ENCODE measurements around the gene HEY2. TPM values are rescaled to one million over a fixed set of nuclear protein-coding genes. Genes with fewer than 3 reads are reported as not detected.

HEY2 gene
- total and polyA plus RNA-seq, 2 donors (not counting 1 experiment from before 2014, with no cell fraction given) = 0.12 TPM; not detected in 1

DNA sequence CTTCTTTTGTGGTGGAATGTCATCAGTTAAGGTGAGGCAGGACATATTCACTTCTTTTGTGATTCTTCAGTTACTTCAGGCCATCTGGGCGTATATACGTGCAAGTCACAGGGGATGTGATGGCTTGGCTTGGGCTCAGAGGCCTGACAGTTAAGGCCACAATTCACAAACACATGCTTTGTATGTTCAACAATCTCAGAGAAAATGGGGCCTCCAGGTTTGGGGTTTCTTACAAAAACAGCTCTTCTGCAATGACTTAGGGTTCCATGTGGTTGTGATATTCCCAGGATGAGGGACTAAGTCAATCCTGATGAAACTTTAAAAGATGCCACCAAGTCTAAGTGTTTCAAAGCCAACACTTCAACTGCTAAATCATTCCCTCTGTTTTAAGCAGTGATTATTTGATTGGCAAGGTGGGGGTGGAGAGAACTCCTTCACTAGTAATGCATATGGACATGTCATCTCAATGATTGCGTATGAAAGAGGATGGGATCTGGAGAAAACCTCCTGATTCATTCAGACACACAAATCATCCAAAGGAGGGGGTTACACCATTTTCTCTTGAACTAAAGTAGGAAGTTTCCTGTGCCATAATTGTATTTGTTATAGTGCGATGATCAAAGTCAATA lies 41.7 kb upstream of the HEY2 start:
- no peak overlapping the region for H3K9ac ChIP-seq (ENCODE audit: low read length)
- H3K9me3 ChIP-seq (ENCODE audit: control extremely low read depth in 1 of 3, control insufficient read depth in 2 of 3, insufficient read depth in 1 of 3, low read length in 2 of 3) = peaks cover 0 to 6% (median 0%) of the 10 kb centered on the region in 3 donors
- no peaks in the 10 kb centered on the region for H4K20me1 ChIP-seq (ENCODE audit: control insufficient read depth, insufficient read depth, low read length, poor library complexity, severe bottlenecking)
- Mint-ChIP-seq H3K4me3 (no peak overlapping the region), H3K27me3 (peaks cover 24% of the 10 kb centered on the region), H3K9me3 (ENCODE audit: insufficient read depth) (peaks cover 12% of the 10 kb centered on the region), H3K27ac (no peak overlapping the region), H3K4me1 (no peaks in the 10 kb centered on the region)
- H3K27me3 ChIP-seq (replicated peaks in 1 of 4; ENCODE audit: control extremely low read depth in 1 of 4, control insufficient read depth in 3 of 4, insufficient read depth in 4 of 4, low read length in 3 of 4) = no peaks in the 10 kb centered on the region
- no CpG with 5 or more reads among the region's 4 CpGs for WGBS (ENCODE audit: insufficient coverage)
- H3K36me3 ChIP-seq (replicated peaks in 1 of 2; ENCODE audit: control extremely low read depth in 1 of 2, control insufficient read depth in 1 of 2, extremely low read depth in 1 of 2, insufficient read depth in 2 of 2, low read length in 1 of 2) = no peaks in the 10 kb centered on the region
- ChIA-PET POLR2A (no interaction called here), CTCF (no interaction called here)
- H3K4me1 ChIP-seq (ENCODE audit: control insufficient read depth in 2 of 2, insufficient read depth in 2 of 2, low read length in 2 of 2) = no peaks in the 10 kb centered on the region
- intact Hi-C loops (cut with micrococcal nuclease) = no loop called here
- no peak overlapping the region for H3K4me3 ChIP-seq (ENCODE audit: control extremely low read depth in 1 of 5, extremely low read depth in 1 of 5, insufficient read depth in 1 of 5, low read depth in 2 of 5, low read length in 4 of 5)
- H3K79me2 ChIP-seq (ENCODE audit: control insufficient read depth, insufficient read depth, low read length) = no peaks in the 10 kb centered on the region
- ATAC-seq (ENCODE audit: low read depth) (no peak), DNase-seq (no peak)
- H2AFZ ChIP-seq (ENCODE audit: insufficient read depth, low read depth, low read length, poor library complexity, severe bottlenecking) = no peak overlapping the region
- no peak overlapping the region for H3K27ac ChIP-seq (ENCODE audit: low read length in 2 of 2)
- TF ChIP-seq EZH2 (IDR thresholded peaks at IDR 0.05; ENCODE audit: borderline replicate concordance, insufficient read depth, low read depth, low read length, poor library complexity, severe bottlenecking) (no peak), CTCF (IDR thresholded peaks at IDR 0.05) (no peak)
- H3K4me2 ChIP-seq (replicated peaks; ENCODE audit: low read depth, low read length, poor library complexity, severe bottlenecking) = no peak overlapping the region

GRCh38 chr6:125711013-125711675 lies 38.3 kb upstream of the HEY2 start:
- Histone ChIP-seq H3K4me2 (replicated peaks; ENCODE audit: low read depth, low read length, poor library complexity, severe bottlenecking) (no peak overlapping the region), H3K4me3 (ENCODE audit: control extremely low read depth in 1 of 5, extremely low read depth in 1 of 5, insufficient read depth in 1 of 5, low read depth in 2 of 5, low read length in 4 of 5) (no peak overlapping the region), H2AFZ (ENCODE audit: insufficient read depth, low read depth, low read length, poor library complexity, severe bottlenecking) (no peak overlapping the region), H3K79me2 (ENCODE audit: control insufficient read depth, insufficient read depth, low read length) (no peaks in the 10 kb centered on the region), H3K9ac (ENCODE audit: low read length) (no peak overlapping the region), H4K20me1 (ENCODE audit: control insufficient read depth, insufficient read depth, low read length, poor library complexity, severe bottlenecking) (no peaks in the 10 kb centered on the region), H3K9me3 (ENCODE audit: control extremely low read depth in 1 of 3, control insufficient read depth in 2 of 3, insufficient read depth in 1 of 3, low read length in 2 of 3) (peaks cover 0 to 6% (median 0%) of the 10 kb centered on the region in 3 donors), H3K27me3 (replicated peaks in 1 of 4; ENCODE audit: control extremely low read depth in 1 of 4, control insufficient read depth in 3 of 4, insufficient read depth in 4 of 4, low read length in 3 of 4) (no peaks in the 10 kb centered on the region), H3K4me1 (ENCODE audit: control insufficient read depth in 2 of 2, insufficient read depth in 2 of 2, low read length in 2 of 2) (peaks cover 4 to 5% of the 10 kb centered on the region in 2 donors), H3K27ac (ENCODE audit: low read length in 2 of 2) (no peak overlapping the region), H3K36me3 (replicated peaks in 1 of 2; ENCODE audit: control extremely low read depth in 1 of 2, control insufficient read depth in 1 of 2, extremely low read depth in 1 of 2, insufficient read depth in 2 of 2, low read length in 1 of 2) (no peaks in the 10 kb centered on the region)
- 82% methylated on average over 1 of the region's 4 CpGs for WGBS (ENCODE audit: insufficient coverage)
- Mint-ChIP-seq H3K27ac (no peak overlapping the region), H3K27me3 (peaks cover 17% of the 10 kb centered on the region), H3K4me1 (peaks cover 7% of the 10 kb centered on the region), H3K4me3 (no peak overlapping the region), H3K9me3 (ENCODE audit: insufficient read depth) (peaks cover 12% of the 10 kb centered on the region)
- ChIA-PET CTCF (no interaction called here), POLR2A (no interaction called here)
- DNase-seq = no peak
- intact Hi-C loops (cut with micrococcal nuclease) = no loop called here
- TF ChIP-seq EZH2 (IDR thresholded peaks at IDR 0.05; ENCODE audit: borderline replicate concordance, insufficient read depth, low read depth, low read length, poor library complexity, severe bottlenecking) (no peak), CTCF (IDR thresholded peaks at IDR 0.05) (no peak)
- no peak for ATAC-seq (ENCODE audit: low read depth)
